ENCODE results near the gene SUMO1. TPM values are rescaled to one million over a fixed set of nuclear protein-coding genes. Genes with fewer than 3 reads are reported as not detected.
"Not testable (repeated sequence)": the region's sequence is repeated elsewhere in the genome, so short reads cannot be mapped to it uniquely, and the experiment has no call there.

SUMO1 gene
- total and polyA plus RNA-seq, 2 donors (not counting 1 experiment from before 2014, with no cell fraction given): 15.6 to 60.0 TPM

GRCh38 chr2:202251494-202251893, 13.1 kb upstream of the SUMO1 start:
- H3K4me1 Mint-ChIP-seq: no peaks in the 10 kb centered on the region
- H3K36me3 ChIP-seq (replicated peaks in 1 of 2; ENCODE audit: control extremely low read depth in 1 of 2, control insufficient read depth in 1 of 2, extremely low read depth in 1 of 2, insufficient read depth in 2 of 2, low read length in 1 of 2): no peaks in the 10 kb centered on the region
- no peak for ATAC-seq (ENCODE audit: low read depth)
- H3K27ac Mint-ChIP-seq: no peak overlapping the region
- no peaks in the 10 kb centered on the region for H3K27me3 ChIP-seq (replicated peaks in 1 of 4; ENCODE audit: control extremely low read depth in 1 of 4, control insufficient read depth in 3 of 4, insufficient read depth in 4 of 4, low read length in 3 of 4)
- H2AFZ ChIP-seq (ENCODE audit: insufficient read depth, low read depth, low read length, poor library complexity, severe bottlenecking): no peak overlapping the region
- intact Hi-C loops (cut with micrococcal nuclease): no loop called here
- H3K9ac ChIP-seq (ENCODE audit: low read length): no peak overlapping the region
- H3K4me1 ChIP-seq (ENCODE audit: control insufficient read depth in 2 of 2, insufficient read depth in 2 of 2, low read length in 2 of 2): no peaks in the 10 kb centered on the region
- no peak for TF ChIP-seq EZH2 (IDR thresholded peaks at IDR 0.05; ENCODE audit: borderline replicate concordance, insufficient read depth, low read depth, low read length, poor library complexity, severe bottlenecking)
- TF ChIP-seq, protein P1, sequence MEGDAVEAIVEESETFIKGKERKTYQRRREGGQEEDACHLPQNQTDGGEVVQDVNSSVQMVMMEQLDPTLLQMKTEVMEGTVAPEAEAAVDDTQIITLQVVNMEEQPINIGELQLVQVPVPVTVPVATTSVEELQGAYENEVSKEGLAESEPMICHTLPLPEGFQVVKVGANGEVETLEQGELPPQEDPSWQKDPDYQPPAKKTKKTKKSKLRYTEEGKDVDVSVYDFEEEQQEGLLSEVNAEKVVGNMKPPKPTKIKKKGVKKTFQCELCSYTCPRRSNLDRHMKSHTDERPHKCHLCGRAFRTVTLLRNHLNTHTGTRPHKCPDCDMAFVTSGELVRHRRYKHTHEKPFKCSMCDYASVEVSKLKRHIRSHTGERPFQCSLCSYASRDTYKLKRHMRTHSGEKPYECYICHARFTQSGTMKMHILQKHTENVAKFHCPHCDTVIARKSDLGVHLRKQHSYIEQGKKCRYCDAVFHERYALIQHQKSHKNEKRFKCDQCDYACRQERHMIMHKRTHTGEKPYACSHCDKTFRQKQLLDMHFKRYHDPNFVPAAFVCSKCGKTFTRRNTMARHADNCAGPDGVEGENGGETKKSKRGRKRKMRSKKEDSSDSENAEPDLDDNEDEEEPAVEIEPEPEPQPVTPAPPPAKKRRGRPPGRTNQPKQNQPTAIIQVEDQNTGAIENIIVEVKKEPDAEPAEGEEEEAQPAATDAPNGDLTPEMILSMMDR (IDR thresholded peaks at IDR 0.05): no peak
- DNase-seq: no peak
- H3K4me3 Mint-ChIP-seq: no peak overlapping the region
- no peak overlapping the region for H3K4me2 ChIP-seq (replicated peaks; ENCODE audit: low read depth, low read length, poor library complexity, severe bottlenecking)
- H3K27ac ChIP-seq (ENCODE audit: low read length in 2 of 2): no peak overlapping the region
- no peaks in the 10 kb centered on the region for H4K20me1 ChIP-seq (ENCODE audit: control insufficient read depth, insufficient read depth, low read length, poor library complexity, severe bottlenecking)
- no peaks in the 10 kb centered on the region for H3K9me3 Mint-ChIP-seq (ENCODE audit: insufficient read depth)
- CTCF ChIA-PET: no interaction called here
- no CpG with 5 or more reads among the region's 5 CpGs for WGBS (ENCODE audit: insufficient coverage)
- peaks cover 0 to 2% (median 0%) of the 10 kb centered on the region in 3 donors for H3K9me3 ChIP-seq (ENCODE audit: control extremely low read depth in 1 of 3, control insufficient read depth in 2 of 3, insufficient read depth in 1 of 3, low read length in 2 of 3)
- POLR2A ChIA-PET: no interaction called here
- no peaks in the 10 kb centered on the region for H3K79me2 ChIP-seq (ENCODE audit: control insufficient read depth, insufficient read depth, low read length)
- no peak overlapping the region for H3K4me3 ChIP-seq (ENCODE audit: control extremely low read depth in 1 of 5, extremely low read depth in 1 of 5, insufficient read depth in 1 of 5, low read depth in 2 of 5, low read length in 4 of 5)
- peaks cover 6% of the 10 kb centered on the region for H3K27me3 Mint-ChIP-seq

DNA sequence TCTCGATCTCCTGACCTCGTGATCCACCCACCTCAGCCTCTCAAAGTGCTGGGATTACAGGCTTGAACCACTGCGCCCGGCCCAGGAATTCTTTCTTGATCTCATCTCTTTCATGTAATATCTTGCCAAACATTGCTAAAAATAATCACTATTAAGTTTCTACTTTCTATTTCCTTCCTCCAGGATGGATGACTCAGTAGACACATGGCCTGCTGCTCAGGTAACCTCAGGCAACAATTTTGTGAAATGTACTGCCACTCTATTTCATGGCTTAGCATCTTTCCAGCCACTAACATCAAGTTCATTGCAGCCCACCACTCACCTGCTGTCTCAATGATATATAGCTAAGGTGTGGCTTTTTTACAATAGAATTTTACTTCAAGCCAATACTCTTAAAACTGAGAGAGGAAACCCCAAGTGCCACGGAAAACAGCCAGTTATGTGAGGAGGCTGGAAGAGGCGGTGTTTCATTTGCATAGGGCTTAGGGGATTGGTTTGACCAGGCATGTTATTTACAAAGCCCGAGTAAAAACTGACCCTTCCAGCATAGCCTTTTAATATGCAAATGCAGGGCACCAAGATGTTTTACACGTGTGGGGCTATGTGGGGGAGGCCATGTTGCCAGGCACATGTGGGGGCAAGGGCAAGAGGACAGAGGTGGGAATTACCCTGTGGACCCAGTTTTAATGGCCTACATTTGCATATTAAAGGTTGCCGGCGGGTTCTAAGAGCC, 11.3 kb upstream of the SUMO1 start:
- no peak overlapping the region for H3K4me3 Mint-ChIP-seq
- no peaks in the 10 kb centered on the region for H3K9me3 Mint-ChIP-seq (ENCODE audit: insufficient read depth)
- intact Hi-C loops (cut with micrococcal nuclease): no loop called here

DNA sequence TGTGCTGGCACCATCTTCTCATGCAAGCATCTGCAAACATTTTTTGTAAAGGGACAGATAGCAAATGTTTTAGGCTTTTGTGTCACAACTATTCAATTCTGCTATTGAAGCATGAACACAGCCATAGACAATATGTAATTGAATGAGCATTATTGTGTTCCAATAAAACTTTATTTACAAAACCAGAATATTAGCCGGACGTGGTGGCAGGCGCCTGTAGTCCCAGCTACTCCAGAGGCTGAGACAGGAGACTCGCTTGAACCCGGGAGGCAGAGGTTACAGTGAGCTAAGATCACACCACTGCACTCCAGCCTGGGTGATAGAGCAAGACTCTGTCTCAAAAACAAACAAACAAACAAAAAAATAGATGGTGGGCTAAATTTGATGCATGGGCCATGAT, 9.3 kb upstream of the SUMO1 start:
- intact Hi-C loops (cut with micrococcal nuclease); H4K20me1 ChIP-seq (ENCODE audit: control insufficient read depth, insufficient read depth, low read length, poor library complexity, severe bottlenecking); H3K4me2 ChIP-seq (replicated peaks; ENCODE audit: low read depth, low read length, poor library complexity, severe bottlenecking); H3K4me1 ChIP-seq (ENCODE audit: control insufficient read depth in 2 of 2, insufficient read depth in 2 of 2, low read length in 2 of 2); H3K9me3 ChIP-seq (ENCODE audit: control extremely low read depth in 1 of 3, control insufficient read depth in 2 of 3, insufficient read depth in 1 of 3, low read length in 2 of 3); H3K27ac Mint-ChIP-seq; POLR2A ChIA-PET; H3K4me1 Mint-ChIP-seq; H3K4me3 ChIP-seq (ENCODE audit: control extremely low read depth in 1 of 5, extremely low read depth in 1 of 5, insufficient read depth in 1 of 5, low read depth in 2 of 5, low read length in 4 of 5); CTCF ChIA-PET; H3K27ac ChIP-seq (ENCODE audit: low read length in 2 of 2); H3K9ac ChIP-seq (ENCODE audit: low read length); H2AFZ ChIP-seq (ENCODE audit: insufficient read depth, low read depth, low read length, poor library complexity, severe bottlenecking); H3K27me3 Mint-ChIP-seq; ATAC-seq (ENCODE audit: low read depth); H3K79me2 ChIP-seq (ENCODE audit: control insufficient read depth, insufficient read depth, low read length); H3K27me3 ChIP-seq (replicated peaks in 1 of 4; ENCODE audit: control extremely low read depth in 1 of 4, control insufficient read depth in 3 of 4, insufficient read depth in 4 of 4, low read length in 3 of 4); H3K4me3 Mint-ChIP-seq; H3K9me3 Mint-ChIP-seq (ENCODE audit: insufficient read depth); H3K36me3 ChIP-seq (replicated peaks in 1 of 2; ENCODE audit: control extremely low read depth in 1 of 2, control insufficient read depth in 1 of 2, extremely low read depth in 1 of 2, insufficient read depth in 2 of 2, low read length in 1 of 2); DNase-seq: not testable (repeated sequence)
- no CpG with 5 or more reads among the region's 5 CpGs for WGBS (ENCODE audit: insufficient coverage)

More for the DNA sequence above, 11.3 kb upstream of the SUMO1 start:
- Histone ChIP-seq H3K9ac (ENCODE audit: low read length) (no peak overlapping the region), H4K20me1 (ENCODE audit: control insufficient read depth, insufficient read depth, low read length, poor library complexity, severe bottlenecking) (no peaks in the 10 kb centered on the region), H3K4me1 (ENCODE audit: control insufficient read depth in 2 of 2, insufficient read depth in 2 of 2, low read length in 2 of 2) (no peaks in the 10 kb centered on the region), H2AFZ (ENCODE audit: insufficient read depth, low read depth, low read length, poor library complexity, severe bottlenecking) (no peak overlapping the region), H3K27me3 (replicated peaks in 1 of 4; ENCODE audit: control extremely low read depth in 1 of 4, control insufficient read depth in 3 of 4, insufficient read depth in 4 of 4, low read length in 3 of 4) (no peaks in the 10 kb centered on the region), H3K79me2 (ENCODE audit: control insufficient read depth, insufficient read depth, low read length) (no peaks in the 10 kb centered on the region), H3K9me3 (ENCODE audit: control extremely low read depth in 1 of 3, control insufficient read depth in 2 of 3, insufficient read depth in 1 of 3, low read length in 2 of 3) (peaks cover 0 to 2% (median 0%) of the 10 kb centered on the region in 3 donors), H3K36me3 (replicated peaks in 1 of 2; ENCODE audit: control extremely low read depth in 1 of 2, control insufficient read depth in 1 of 2, extremely low read depth in 1 of 2, insufficient read depth in 2 of 2, low read length in 1 of 2) (no peaks in the 10 kb centered on the region), H3K4me3 (ENCODE audit: control extremely low read depth in 1 of 5, extremely low read depth in 1 of 5, insufficient read depth in 1 of 5, low read depth in 2 of 5, low read length in 4 of 5) (no peak overlapping the region), H3K27ac (ENCODE audit: low read length in 2 of 2) (no peak overlapping the region), H3K4me2 (replicated peaks; ENCODE audit: low read depth, low read length, poor library complexity, severe bottlenecking) (no peak overlapping the region)
- TF ChIP-seq, protein P1 (IDR thresholded peaks at IDR 0.05): no peak
- no peak for TF ChIP-seq EZH2 (IDR thresholded peaks at IDR 0.05; ENCODE audit: borderline replicate concordance, insufficient read depth, low read depth, low read length, poor library complexity, severe bottlenecking)
- Mint-ChIP-seq H3K27ac (no peak overlapping the region), H3K27me3 (peaks cover 9% of the 10 kb centered on the region), H3K4me1 (no peaks in the 10 kb centered on the region)
- ATAC-seq (ENCODE audit: low read depth): no peak
- DNase-seq: no peak
- 75% methylated on average over 8 of the region's 10 CpGs for WGBS (ENCODE audit: insufficient coverage)
- ChIA-PET CTCF (no interaction called here), POLR2A (no interaction called here)

Measured in B cell (primary cell).